GM21737 (cell line): Measurements from ENCODE around the gene PEX1.
"Not testable (repeated sequence)": the region's sequence is repeated elsewhere in the genome, so short reads cannot be mapped to it uniquely, and the experiment has no call there.

Source experiments
- ATAC-seq: cut with Tn5 transposase; IDR thresholded peaks from one replicate; pipeline ENCODE4 v1.9.1; 2021; ENCODE audit warnings: mild to moderate bottlenecking, moderate library complexity; ENCODE audit not compliant: unreplicated experiment

The PEX1 gene

DNA sequence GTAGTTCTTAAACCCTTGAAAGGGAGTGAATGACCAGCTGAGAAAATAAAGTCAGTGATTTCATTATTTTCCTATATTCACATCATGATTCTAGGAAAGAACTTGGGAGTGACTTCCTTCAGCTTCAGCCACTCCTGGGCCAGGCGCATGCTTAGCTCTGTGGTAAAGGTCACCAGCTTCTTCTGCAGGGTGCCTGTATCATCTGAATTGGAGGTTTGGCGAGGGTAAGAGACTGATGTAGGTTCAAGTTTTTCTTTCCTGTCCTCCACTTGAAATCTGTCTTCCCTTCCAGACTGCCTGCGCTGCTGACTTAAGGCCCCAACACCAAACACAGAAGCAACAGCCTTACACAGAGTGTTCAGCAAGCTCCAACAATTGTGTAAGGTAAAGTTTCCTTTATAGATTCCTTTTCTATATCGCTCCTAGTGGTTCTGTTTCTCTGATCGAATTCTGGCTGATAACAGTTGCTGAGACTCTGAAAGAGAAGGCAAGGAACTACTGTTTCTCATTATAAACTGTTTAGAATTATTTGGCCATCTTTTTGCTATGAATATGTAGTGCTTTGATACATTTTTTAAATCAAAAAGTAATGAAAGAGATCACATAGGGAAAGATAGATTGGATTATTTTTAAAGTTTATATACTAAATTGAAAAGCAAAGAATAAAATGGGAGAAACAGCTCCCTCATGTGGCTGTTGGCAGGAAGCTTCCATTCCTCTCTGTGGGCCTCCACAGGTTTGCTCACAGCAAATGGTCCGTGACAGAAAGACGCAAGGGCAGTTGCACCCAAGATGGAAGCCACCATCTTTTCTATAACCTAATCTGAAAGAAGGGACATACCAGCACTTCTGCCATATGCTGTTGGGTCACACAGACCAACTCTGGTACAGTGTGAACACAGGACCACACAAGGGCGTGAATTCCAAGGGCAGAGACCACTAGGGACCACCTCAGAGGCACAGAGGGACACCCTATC lies 67.0 kb downstream of the PEX1 start:
- no peak for ATAC-seq

DNA sequence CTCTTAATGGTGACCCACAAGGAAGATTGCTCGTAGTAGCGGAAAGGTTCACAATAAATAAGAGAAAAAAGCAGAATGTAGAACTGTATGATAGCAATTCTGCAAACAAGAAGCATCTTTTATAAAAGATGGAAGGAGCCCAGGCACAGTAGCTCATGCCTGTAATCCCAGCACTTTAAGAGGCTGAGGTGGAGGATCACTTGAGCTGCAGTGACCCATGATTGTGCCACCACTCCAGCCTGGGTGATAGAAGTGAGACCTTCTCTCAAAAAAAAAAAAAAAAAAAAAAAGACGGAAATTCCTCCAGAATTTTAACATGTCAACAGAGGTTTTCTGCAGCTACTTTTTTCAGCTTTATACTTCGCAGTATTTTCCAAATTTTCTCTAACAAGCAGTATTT lies 67.8 kb downstream of the PEX1 start:
- no peak for ATAC-seq

DNA sequence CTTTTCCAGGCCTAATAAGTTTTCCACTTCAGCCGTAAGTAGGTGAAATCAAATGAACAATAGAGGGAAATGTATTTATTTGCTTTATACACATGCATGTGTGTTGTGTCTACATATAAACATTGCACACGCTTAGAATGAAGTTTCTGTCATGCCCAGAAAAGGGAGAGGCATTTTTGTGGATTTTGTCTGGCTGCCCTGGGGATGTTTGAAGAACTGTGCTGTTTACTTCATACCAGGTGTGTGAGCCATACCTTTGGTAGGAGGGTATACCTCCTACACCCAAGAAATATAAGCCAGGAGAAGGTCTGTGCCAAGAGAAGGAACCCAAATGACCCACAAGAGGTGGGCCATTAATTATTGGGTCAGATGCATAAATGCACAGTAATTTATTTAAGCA lies 68.2 kb downstream of the PEX1 start:
- ATAC-seq: no peak

DNA sequence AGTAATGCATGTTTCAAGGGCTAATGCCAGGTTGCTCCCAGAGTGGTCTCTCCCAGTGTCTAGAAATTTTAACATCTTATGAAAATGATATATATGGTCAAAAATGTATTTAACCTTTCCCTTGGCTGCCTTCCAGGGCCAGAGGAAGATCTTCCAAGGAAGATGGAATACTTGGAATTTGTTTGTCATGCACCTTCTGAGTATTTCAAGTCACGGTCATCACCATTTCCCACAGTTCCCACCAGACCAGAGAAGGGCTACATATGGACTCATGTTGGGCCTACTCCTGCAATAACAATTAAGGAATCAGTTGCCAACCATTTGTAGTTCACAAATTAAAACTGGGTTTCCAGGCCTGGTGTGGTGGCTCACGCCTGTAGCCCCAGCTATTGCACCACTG lies 72.1 kb downstream of the PEX1 start:
- ATAC-seq: no peak

- ATAC-seq: no peak
Measured at GRCh38 chr7:92451645-92452044, 76.7 kb downstream of the PEX1 start.

- ATAC-seq: peak; percentile 32
Measured at GRCh38 chr7:92448205-92448747, 80.0 kb downstream of the PEX1 start.

GRCh38 chr7:92447345-92448204 lies 80.7 kb downstream of the PEX1 start, which contains the start of gene GATAD1:
GATAD1 (plus strand) TSS chr7:92447482; CDS start chr7:92447730, 248 bp downstream.
- peak; percentile 83 for ATAC-seq

DNA sequence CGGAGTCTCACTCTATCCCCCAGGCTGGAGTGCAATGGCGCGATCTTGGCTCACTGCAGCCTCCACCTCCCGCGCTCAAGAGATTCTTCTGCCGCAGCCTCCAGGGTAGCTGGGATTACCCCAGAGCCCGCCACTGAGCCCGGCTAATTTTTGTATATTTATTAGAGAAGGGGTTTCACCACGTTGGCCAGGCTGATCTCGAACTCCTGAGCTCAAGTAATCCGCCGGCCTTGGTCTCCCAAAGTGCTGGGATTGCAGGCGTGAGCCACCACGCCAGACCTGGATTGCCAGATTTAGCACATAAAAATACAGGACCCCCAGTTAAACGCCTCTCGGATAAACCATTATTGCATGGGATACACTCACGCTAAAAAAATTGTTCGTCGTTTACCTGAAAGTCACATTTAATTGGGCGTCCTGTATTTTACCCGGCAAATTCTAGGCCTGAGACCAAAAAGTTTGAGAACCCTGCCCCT lies 81.4 kb downstream of the PEX1 start:
- no peak for ATAC-seq

GRCh38 chr7:92442720-92443119 lies 85.6 kb downstream of the PEX1 start:
- not testable (repeated sequence) for ATAC-seq

- no peak for ATAC-seq
Measured at GRCh38 chr7:92437956-92438491, 90.3 kb downstream of the PEX1 start.
